Activated CD4-positive, alpha-beta T cell treated with anti-CD3 and anti-CD28 coated beads, Interleukin-10, Interleukin-2, amounts not matched to agents 100 ng/mL and 50 ng/mL, durations not matched to agents 16 hours and 8 hours (primary cell): ENCODE measurements around the gene WAS.
"Not testable (repeated sequence)": the region's sequence is repeated elsewhere in the genome, so short reads cannot be mapped to it uniquely, and the experiment has no call there.

Experiments
- DNase-seq: peaks from one replicate; pipeline ENCODE4 v3.0.0-alpha.2; 2020

Gene WAS

GRCh38 chrX:48683411-48683982 lies at the start of gene WAS:
WAS (plus strand) TSS chrX:48683799; CDS start chrX:48683854, 55 bp downstream.
- DNase-seq = peak; percentile 81

- no peak for DNase-seq
Observed at GRCh38 chrX:48636301-48636700, 47.3 kb upstream of the WAS start.

- peak; percentile 4 for DNase-seq
Observed at GRCh38 chrX:48636776-48637175, 46.8 kb upstream of the WAS start.

GRCh38 chrX:48645669-48646068 lies 37.9 kb upstream of the WAS start:
- no peak for DNase-seq

GRCh38 chrX:48648336-48648751 lies 35.3 kb upstream of the WAS start:
- peak; percentile 34 for DNase-seq

- DNase-seq = no peak
Observed at GRCh38 chrX:48649102-48649501, 34.5 kb upstream of the WAS start.

- DNase-seq = not testable (repeated sequence)
Observed at GRCh38 chrX:48652055-48652579, 31.5 kb upstream of the WAS start.

GRCh38 chrX:48654746-48655145 lies 28.9 kb upstream of the WAS start:
- not testable (repeated sequence) for DNase-seq

GRCh38 chrX:48659686-48660085 lies 23.9 kb upstream of the WAS start:
- DNase-seq = not testable (repeated sequence)

GRCh38 chrX:48663241-48663640 lies 20.4 kb upstream of the WAS start:
- DNase-seq = no peak

- no peak for DNase-seq
Observed at GRCh38 chrX:48664156-48664555, 19.4 kb upstream of the WAS start.

GRCh38 chrX:48665991-48666390 lies 17.6 kb upstream of the WAS start:
- DNase-seq = no peak

- no peak for DNase-seq
Observed at GRCh38 chrX:48666649-48667048, 16.9 kb upstream of the WAS start.

- DNase-seq = no peak
Observed at GRCh38 chrX:48667509-48667908, 16.1 kb upstream of the WAS start.

GRCh38 chrX:48668187-48668586 lies 15.4 kb upstream of the WAS start:
- not testable (repeated sequence) for DNase-seq

- DNase-seq = peak; percentile 93
Observed at GRCh38 chrX:48676106-48676892, 7.3 kb upstream of the WAS start.

GRCh38 chrX:48676893-48677270 lies 6.7 kb upstream of the WAS start:
- peak; percentile 15 for DNase-seq

- DNase-seq = no peak
Observed at GRCh38 chrX:48677516-48677915, 6.1 kb upstream of the WAS start.

- DNase-seq = peak; percentile 45
Observed at GRCh38 chrX:48680467-48680866, 3.1 kb upstream of the WAS start.

- DNase-seq = not testable (repeated sequence)
Observed at GRCh38 chrX:48680925-48681324, 2.7 kb upstream of the WAS start.

GRCh38 chrX:48681539-48682183 lies 1.9 kb upstream of the WAS start:
- DNase-seq = no peak

GRCh38 chrX:48682795-48683194 lies 804 bp upstream of the WAS start:
- not testable (repeated sequence) for DNase-seq

GRCh38 chrX:48684134-48684533 lies 535 bp downstream of the WAS start:
- no peak for DNase-seq

GRCh38 chrX:48685416-48685815 lies 1.8 kb downstream of the WAS start:
- no peak for DNase-seq
